ENCODE measurements around the gene ATXN2.

The ATXN2 gene

GRCh38 chr12:111420494-111420893, 178.6 kb downstream of the ATXN2 start:
- no peak overlapping the region for H3K4me2 ChIP-seq (ENCODE audit: low read length)

GRCh38 chr12:111419784-111420183, 179.3 kb downstream of the ATXN2 start:
- no peaks in the 10 kb centered on the region for H3K4me1 ChIP-seq (ENCODE audit: insufficient read depth, low read length, severe bottlenecking)
- no peak overlapping the region for H3K27ac ChIP-seq (ENCODE audit: low read depth, low read length, poor library complexity, severe bottlenecking)
- no peak overlapping the region for H3K9ac ChIP-seq (ENCODE audit: low read length)
- H3K4me2 ChIP-seq (ENCODE audit: low read length): no peak overlapping the region
- H3K9me2 ChIP-seq (ENCODE audit: low read depth, low read length): no peaks in the 10 kb centered on the region
- H3K4me3 ChIP-seq (ENCODE audit: low read depth, low read length, poor library complexity, severe bottlenecking): no peak overlapping the region
- no peaks in the 10 kb centered on the region for H3K27me3 ChIP-seq (ENCODE audit: insufficient read depth, low read length)
- H4K20me1 ChIP-seq (ENCODE audit: insufficient read depth, low read length): no peaks in the 10 kb centered on the region
- H3K9me3 ChIP-seq (ENCODE audit: low read length): no peaks in the 10 kb centered on the region
- H2AFZ ChIP-seq (ENCODE audit: low read length): no peak overlapping the region
- H3K79me2 ChIP-seq (ENCODE audit: insufficient read depth, low read length): no peaks in the 10 kb centered on the region
- no peaks in the 10 kb centered on the region; the same call in 1 of the 2 replicates for H3K36me3 ChIP-seq (ENCODE audit: insufficient read depth, low read length)
- H3F3A ChIP-seq (ENCODE audit: insufficient read depth, low read length): no peaks in the 10 kb centered on the region
- TF ChIP-seq CTCF (IDR thresholded peaks at IDR 0.05; ENCODE audit: low read length) (no peak), EZH2 (IDR thresholded peaks at IDR 0.05; ENCODE audit: borderline replicate concordance, low read length) (no peak)

More at GRCh38 chr12:111420494-111420893, 178.6 kb downstream of the ATXN2 start:
- Histone ChIP-seq H3K9ac (ENCODE audit: low read length) (no peak overlapping the region), H3K4me3 (ENCODE audit: low read depth, low read length, poor library complexity, severe bottlenecking) (no peak overlapping the region), H3K27ac (ENCODE audit: low read depth, low read length, poor library complexity, severe bottlenecking) (no peak overlapping the region), H4K20me1 (ENCODE audit: insufficient read depth, low read length) (no peaks in the 10 kb centered on the region), H2AFZ (ENCODE audit: low read length) (no peak overlapping the region), H3K9me3 (ENCODE audit: low read length) (no peaks in the 10 kb centered on the region), H3K36me3 (ENCODE audit: insufficient read depth, low read length) (no peaks in the 10 kb centered on the region; the same call in 1 of the 2 replicates), H3F3A (ENCODE audit: insufficient read depth, low read length) (no peaks in the 10 kb centered on the region), H3K79me2 (ENCODE audit: insufficient read depth, low read length) (no peaks in the 10 kb centered on the region), H3K9me2 (ENCODE audit: low read depth, low read length) (no peaks in the 10 kb centered on the region), H3K4me1 (ENCODE audit: insufficient read depth, low read length, severe bottlenecking) (no peaks in the 10 kb centered on the region), H3K27me3 (ENCODE audit: insufficient read depth, low read length) (no peaks in the 10 kb centered on the region)
- TF ChIP-seq EZH2 (IDR thresholded peaks at IDR 0.05; ENCODE audit: borderline replicate concordance, low read length): no peak
- no peak for TF ChIP-seq CTCF (IDR thresholded peaks at IDR 0.05; ENCODE audit: low read length)

- Histone ChIP-seq H3K9me3 (ENCODE audit: low read length) (no peaks in the 10 kb centered on the region), H3F3A (ENCODE audit: insufficient read depth, low read length) (no peaks in the 10 kb centered on the region), H3K79me2 (ENCODE audit: insufficient read depth, low read length) (no peaks in the 10 kb centered on the region), H3K4me2 (ENCODE audit: low read length) (no peak overlapping the region), H3K4me1 (ENCODE audit: insufficient read depth, low read length, severe bottlenecking) (no peaks in the 10 kb centered on the region), H3K27ac (ENCODE audit: low read depth, low read length, poor library complexity, severe bottlenecking) (no peak overlapping the region), H3K4me3 (ENCODE audit: low read depth, low read length, poor library complexity, severe bottlenecking) (no peak overlapping the region), H3K27me3 (ENCODE audit: insufficient read depth, low read length) (no peaks in the 10 kb centered on the region), H3K36me3 (ENCODE audit: insufficient read depth, low read length) (no peaks in the 10 kb centered on the region; the same call in 1 of the 2 replicates), H2AFZ (ENCODE audit: low read length) (no peak overlapping the region), H3K9me2 (ENCODE audit: low read depth, low read length) (no peaks in the 10 kb centered on the region), H4K20me1 (ENCODE audit: insufficient read depth, low read length) (no peaks in the 10 kb centered on the region), H3K9ac (ENCODE audit: low read length) (no peak overlapping the region)
- TF ChIP-seq CTCF (IDR thresholded peaks at IDR 0.05; ENCODE audit: low read length) (no peak), EZH2 (IDR thresholded peaks at IDR 0.05; ENCODE audit: borderline replicate concordance, low read length) (no peak)
Measured at GRCh38 chr12:111418594-111418880, 180.6 kb downstream of the ATXN2 start.
